PC-3 (cell line): ENCODE data around the gene P3H3. TPM values are rescaled to one million over a fixed set of nuclear protein-coding genes. Genes with fewer than 3 reads are reported as not detected.

ENCODE experiments used
- ATAC-seq: fragments of 200-7000 bp; cut with Tn5 transposase; 2 replicates; pipeline ENCODE4 v1.9.1; 2020; ENCODE audit warnings: mild to moderate bottlenecking, moderate library complexity
- BruUV-seq: library from RNA; stranded (reverse); fragments of 400-500 nt; replicated peaks from 2 replicates; lab custom pipeline; 2021; lab: Mats Ljungman, UMichigan
- CTCF ChIA-PET: fragments of 300-600 bp; sonication (Branson Sonifier 250); formaldehyde crosslinking; loops from one replicate; lab custom pipeline; 2022; ENCODE audit warnings: antibody characterized with exemption; lab: Charles Lee
- POLR2A ChIA-PET: fragments of 300-600 bp; sonication (Branson Sonifier 250); formaldehyde crosslinking; loops from one replicate; lab custom pipeline; 2022; ENCODE audit warnings: antibody characterized with exemption; ENCODE audit not compliant: unreplicated experiment; lab: Charles Lee
- DNase-seq: peaks from one replicate; pipeline ENCODE4 v3.0.0-alpha.2; 2015
- H2AFZ ChIP-seq: fragments of 300-600 bp; sonication (generic); 2 replicates; pipeline ENCODE4 v1.6.0; 2016; ENCODE audit warnings: antibody characterized with exemption, low read length
- H3F3A ChIP-seq: fragments of 300-600 bp; sonication (generic); one replicate; pipeline ENCODE4 v1.6.0; 2017; ENCODE audit warnings: antibody characterized with exemption, low read length, control low read depth, mild to moderate bottlenecking; ENCODE audit not compliant: unreplicated experiment
- H3K27ac ChIP-seq: fragments of 300-600 bp; sonication (generic); 2 replicates; pipeline ENCODE4 v1.5.1; 2016; ENCODE audit warnings: mild to moderate bottlenecking, low read length
- H3K27me3 ChIP-seq: fragments of 300-600 bp; sonication (generic); 2 replicates; pipeline ENCODE4 v1.6.1; 2016; ENCODE audit warnings: low read length, mixed read lengths
- H3K36me3 ChIP-seq: fragments of 300-600 bp; sonication (generic); 2 replicates; pipeline ENCODE4 v1.6.1; 2016; ENCODE audit warnings: low read depth, mixed run types, low read length, mixed read lengths
- H3K4me1 ChIP-seq: fragments of 300-600 bp; sonication (generic); 2 replicates; pipeline ENCODE4 v1.5.1; 2016; ENCODE audit warnings: low read length; ENCODE audit not compliant: insufficient read depth
- H3K4me2 ChIP-seq: fragments of 300-600 bp; sonication (generic); 2 replicates; pipeline ENCODE4 v1.6.0; 2016; ENCODE audit warnings: low read length
- H3K4me3 ChIP-seq: fragments of 300-600 bp; sonication (generic); 2 replicates; pipeline ENCODE4 v1.5.1; 2016; ENCODE audit warnings: mild to moderate bottlenecking, low read length, mixed read lengths
- H3K79me2 ChIP-seq: fragments of 300-600 bp; sonication (generic); 2 replicates; pipeline ENCODE4 v1.6.1; 2017; ENCODE audit warnings: low read length, mixed read lengths
- H3K9ac ChIP-seq: fragments of 300-600 bp; sonication (generic); 2 replicates; pipeline ENCODE4 v1.6.0; 2016; ENCODE audit warnings: mild to moderate bottlenecking, low read length
- H3K9me2 ChIP-seq: fragments of 300-600 bp; sonication (generic); replicated peaks from 2 replicates; pipeline ENCODE4 v1.6.1; 2016; ENCODE audit warnings: mixed run types, low read length, mixed read lengths
- H3K9me3 ChIP-seq: fragments of 300-600 bp; sonication (generic); 2 replicates; pipeline ENCODE4 v1.6.1; 2016; ENCODE audit warnings: low read length, mixed read lengths
- H4K20me1 ChIP-seq: fragments of 300-600 bp; sonication (generic); 2 replicates; pipeline ENCODE4 v1.6.1; 2016; ENCODE audit warnings: low read length, mixed read lengths
- CTCF ChIP-seq: fragments of 300-600 bp; sonication (generic); conservative IDR thresholded peaks from 2 replicates; pipeline ENCODE4 v1.5.1; 2017; ENCODE audit warnings: antibody characterized with exemption, low read depth, mild to moderate bottlenecking, low read length
- EZH2 ChIP-seq: fragments of 300-600 bp; sonication (generic); IDR thresholded peaks from one replicate; pipeline ENCODE4 v1.6.1; 2017; ENCODE audit warnings: antibody characterized with exemption, mild to moderate bottlenecking, low read length; ENCODE audit not compliant: unreplicated experiment
- EZH2phosphoT487 ChIP-seq: fragments of 300-600 bp; sonication (generic); IDR thresholded peaks from 2 replicates; pipeline ENCODE4 v1.6.1; 2018; ENCODE audit warnings: mild to moderate bottlenecking, antibody characterized with exemption, low read length, borderline replicate concordance
- intact Hi-C: fragments of 100-400 bp; cut with micrococcal nuclease; formaldehyde crosslinking; loops from 2 replicates; pipeline ENCODE4 v1.9.0; 2023
- total RNA-seq: library from RNA; depleted of rRNA; stranded (reverse); fragments of >200 nt; gene quantifications from 2 replicates; pipeline ENCODE4 v1.2.3, GENCODE V29; 2014

The P3H3 gene
- total RNA-seq, 1 experiment from 2014 or later: 9.3 TPM

DNA sequence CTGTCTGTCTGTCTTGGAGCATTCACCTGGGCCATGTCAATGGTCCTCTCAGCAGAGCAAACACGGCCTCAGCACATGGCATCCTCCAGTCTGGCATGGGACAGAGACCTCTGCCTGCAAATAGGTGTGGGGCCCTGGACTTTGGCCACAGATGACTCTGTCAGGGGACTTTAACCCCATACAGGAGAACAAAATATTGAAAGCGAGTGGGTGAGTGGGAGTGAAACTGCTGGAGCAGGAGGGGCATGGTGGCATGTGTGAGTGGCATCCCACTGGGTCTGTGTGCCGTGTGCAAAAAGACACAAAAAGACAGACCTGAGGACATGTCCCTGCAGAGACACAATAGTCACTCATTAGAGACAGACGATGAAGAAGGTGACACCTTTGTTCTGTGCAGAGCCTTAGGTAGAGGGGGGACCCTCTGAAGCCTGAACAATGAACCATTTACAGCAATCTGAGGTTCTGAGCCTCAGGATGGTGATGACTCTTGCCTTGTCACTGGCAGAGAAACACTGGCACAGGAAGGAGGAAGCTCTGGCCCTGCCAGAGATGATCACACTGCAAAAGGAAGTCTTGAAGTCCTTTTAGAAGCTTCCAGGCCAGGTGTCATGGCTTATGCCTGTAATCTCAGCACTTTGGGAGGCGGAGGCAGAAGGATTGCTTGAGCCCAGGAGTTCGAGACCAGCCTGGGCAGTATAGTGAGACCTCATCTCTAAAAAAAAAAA lies 48.3 kb upstream of the P3H3 start:
- Histone ChIP-seq H3K36me3 (no peaks in the 10 kb centered on the region), H3K79me2 (no peaks in the 10 kb centered on the region), H3K9ac (no peak overlapping the region), H3F3A (no peaks in the 10 kb centered on the region), H3K9me2 (no peaks in the 10 kb centered on the region), H3K9me3 (no peaks in the 10 kb centered on the region), H4K20me1 (no peaks in the 10 kb centered on the region), H3K27ac (no peak overlapping the region), H3K27me3 (no peaks in the 10 kb centered on the region), H3K4me2 (no peak overlapping the region), H2AFZ (no peak overlapping the region), H3K4me3 (no peak overlapping the region), H3K4me1 (peaks cover 4% of the 10 kb centered on the region; the same call in 1 of the 2 replicates)
- DNase-seq (no peak), ATAC-seq (no peak)
- POLR2A ChIA-PET: no interaction called here
- no TSS peak for BruUV-seq
- intact Hi-C loops: loop anchor here (1.0 kb wide), 2 partner anchors 27 to 45 kb away; partner anchors contain the start of gene MLF2
- CTCF ChIA-PET: interaction anchor here (0.6 kb wide), 1 partner anchor 566 kb away, joined by 8 read pairs; no protein-coding TSS in a partner anchor
- TF ChIP-seq EZH2phosphoT487 (no peak), EZH2 (no peak), CTCF (no peak)

GRCh38 chr12:6780573-6780972 lies 47.6 kb upstream of the P3H3 start:
- ChIA-PET CTCF (no interaction called here), POLR2A (no interaction called here)
- DNase-seq (no peak), ATAC-seq (no peak)
- Histone ChIP-seq H4K20me1 (no peaks in the 10 kb centered on the region), H3K4me3 (no peak overlapping the region), H3K36me3 (no peaks in the 10 kb centered on the region), H3K9ac (no peak overlapping the region), H3F3A (no peaks in the 10 kb centered on the region), H3K27me3 (no peaks in the 10 kb centered on the region), H3K4me2 (no peak overlapping the region), H3K9me3 (no peaks in the 10 kb centered on the region), H3K27ac (no peak overlapping the region), H2AFZ (no peak overlapping the region), H3K4me1 (peaks cover 4% of the 10 kb centered on the region; the same call in 1 of the 2 replicates), H3K9me2 (no peaks in the 10 kb centered on the region), H3K79me2 (no peaks in the 10 kb centered on the region)
- no peak for TF ChIP-seq EZH2
- TF ChIP-seq EZH2phosphoT487: no peak
- TF ChIP-seq CTCF: no peak
- BruUV-seq: no TSS peak
- intact Hi-C loops: no loop called here

GRCh38 chr12:6782119-6782518 lies 46.1 kb upstream of the P3H3 start:
- no peak overlapping the region for H3K4me2 ChIP-seq
- no TSS peak for BruUV-seq
- ATAC-seq (no peak), DNase-seq (no peak)
- CTCF ChIA-PET: no interaction called here
- no peak overlapping the region for H3K9ac ChIP-seq
- no peaks in the 10 kb centered on the region for H3K27me3 ChIP-seq
- H3K36me3 ChIP-seq: no peaks in the 10 kb centered on the region
- no peak overlapping the region for H3K27ac ChIP-seq
- TF ChIP-seq CTCF (no peak), EZH2phosphoT487 (no peak), EZH2 (no peak)
- no peaks in the 10 kb centered on the region for H3K9me2 ChIP-seq
- no peak overlapping the region for H3K4me3 ChIP-seq
- H3K79me2 ChIP-seq: no peaks in the 10 kb centered on the region
- no peaks in the 10 kb centered on the region for H4K20me1 ChIP-seq
- H3F3A ChIP-seq: no peaks in the 10 kb centered on the region
- H2AFZ ChIP-seq: no peak overlapping the region
- intact Hi-C loops: no loop called here
- H3K9me3 ChIP-seq: no peaks in the 10 kb centered on the region
- H3K4me1 ChIP-seq: peaks cover 4% of the 10 kb centered on the region; the same call in 1 of the 2 replicates
- POLR2A ChIA-PET: no interaction called here
